GM19043 (cell line): ENCODE data around the gene FANCD2OS.
"Not testable (repeated sequence)": the region's sequence is repeated elsewhere in the genome, so short reads cannot be mapped to it uniquely, and the experiment has no call there.

Experiments used
- ATAC-seq: cut with Tn5 transposase; IDR thresholded peaks from one replicate; pipeline ENCODE4 v1.9.1; 2021; ENCODE audit warnings: low read depth; ENCODE audit not compliant: unreplicated experiment

Gene FANCD2OS

GRCh38 chr3:10108091-10108490 is at the start of gene FANCD2OS:
TSS of gene FANCD2OS (minus strand) at chr3:10108255. CDS start at chr3:10104774, 3,481 bp downstream.
- ATAC-seq: no peak

- ATAC-seq: no peak
These were observed 49.0 kb upstream of the FANCD2OS start for GRCh38 chr3:10157031-10157430.

GRCh38 chr3:10155658-10156057 is 47.6 kb upstream of the FANCD2OS start:
- ATAC-seq: no peak

- ATAC-seq: no peak
These were observed 47.0 kb upstream of the FANCD2OS start for GRCh38 chr3:10155123-10155472.

GRCh38 chr3:10154335-10155122 is 46.5 kb upstream of the FANCD2OS start:
- no peak for ATAC-seq

GRCh38 chr3:10150987-10151386 is 42.9 kb upstream of the FANCD2OS start:
- no peak for ATAC-seq

- ATAC-seq: no peak
These were observed 41.2 kb upstream of the FANCD2OS start for GRCh38 chr3:10149226-10149625.

- no peak for ATAC-seq
These were observed 37.6 kb upstream of the FANCD2OS start for GRCh38 chr3:10145685-10146084.

- ATAC-seq: no peak
These were observed 34.9 kb upstream of the FANCD2OS start for GRCh38 chr3:10142707-10143560.

GRCh38 chr3:10140996-10141546 is 33.0 kb upstream of the FANCD2OS start:
- ATAC-seq: no peak

GRCh38 chr3:10137178-10137577 is 29.1 kb upstream of the FANCD2OS start:
- no peak for ATAC-seq

GRCh38 chr3:10136426-10137005 is 28.5 kb upstream of the FANCD2OS start:
- ATAC-seq: no peak

- ATAC-seq: not testable (repeated sequence)
These were observed 27.8 kb upstream of the FANCD2OS start for GRCh38 chr3:10135872-10136271.

- ATAC-seq: no peak
These were observed 14.7 kb upstream of the FANCD2OS start for GRCh38 chr3:10122724-10123123.

- ATAC-seq: no peak
These were observed 13.0 kb upstream of the FANCD2OS start for GRCh38 chr3:10121064-10121463.

GRCh38 chr3:10119376-10119775 is 11.3 kb upstream of the FANCD2OS start:
- ATAC-seq: no peak

GRCh38 chr3:10116928-10117327 is 8.9 kb upstream of the FANCD2OS start:
- no peak for ATAC-seq

GRCh38 chr3:10116138-10116460 is 8.0 kb upstream of the FANCD2OS start:
- ATAC-seq: no peak

- peak; percentile 94 for ATAC-seq
These were observed 7.5 kb upstream of the FANCD2OS start, which contains the start of gene BRK1 for GRCh38 chr3:10115326-10116137. TSS of gene BRK1 (plus strand) at chr3:10115675. CDS start at chr3:10115702, 27 bp downstream.

- ATAC-seq: no peak
These were observed 1.1 kb downstream of the FANCD2OS start for GRCh38 chr3:10106919-10107318.
